Loucy (cell line): Measurements from ENCODE around the gene GLRX2.

Experiments
- EZH2phosphoT487 ChIP-seq: fragments of 200-600 bp; IDR thresholded peaks from 2 replicates; pipeline ENCODE4 v1.6.1; 2018; ENCODE audit warnings: antibody characterized with exemption, mild to moderate bottlenecking, moderate library complexity, borderline replicate concordance
- TF ChIP-seq, protein P1 (sequence below): fragments of 200-600 bp; sonication (generic); conservative IDR thresholded peaks from 2 replicates; pipeline ENCODE4 v1.5.1; 2014; ENCODE audit warnings: mild to moderate bottlenecking, antibody characterized with exemption, low read length

- TF ChIP-seq, protein P1, sequence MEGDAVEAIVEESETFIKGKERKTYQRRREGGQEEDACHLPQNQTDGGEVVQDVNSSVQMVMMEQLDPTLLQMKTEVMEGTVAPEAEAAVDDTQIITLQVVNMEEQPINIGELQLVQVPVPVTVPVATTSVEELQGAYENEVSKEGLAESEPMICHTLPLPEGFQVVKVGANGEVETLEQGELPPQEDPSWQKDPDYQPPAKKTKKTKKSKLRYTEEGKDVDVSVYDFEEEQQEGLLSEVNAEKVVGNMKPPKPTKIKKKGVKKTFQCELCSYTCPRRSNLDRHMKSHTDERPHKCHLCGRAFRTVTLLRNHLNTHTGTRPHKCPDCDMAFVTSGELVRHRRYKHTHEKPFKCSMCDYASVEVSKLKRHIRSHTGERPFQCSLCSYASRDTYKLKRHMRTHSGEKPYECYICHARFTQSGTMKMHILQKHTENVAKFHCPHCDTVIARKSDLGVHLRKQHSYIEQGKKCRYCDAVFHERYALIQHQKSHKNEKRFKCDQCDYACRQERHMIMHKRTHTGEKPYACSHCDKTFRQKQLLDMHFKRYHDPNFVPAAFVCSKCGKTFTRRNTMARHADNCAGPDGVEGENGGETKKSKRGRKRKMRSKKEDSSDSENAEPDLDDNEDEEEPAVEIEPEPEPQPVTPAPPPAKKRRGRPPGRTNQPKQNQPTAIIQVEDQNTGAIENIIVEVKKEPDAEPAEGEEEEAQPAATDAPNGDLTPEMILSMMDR = no peak
- no peak for TF ChIP-seq EZH2phosphoT487
Observed at GRCh38 chr1:193118803-193119730, 13.9 kb upstream of the GLRX2 start.
